Activated CD4-positive, alpha-beta memory T cell treated with anti-CD3 and anti-CD28 coated beads for 36 hours (primary cell): ENCODE data around the gene PKD1L1. TPM values are rescaled to one million over a fixed set of nuclear protein-coding genes. Genes with fewer than 3 reads are reported as not detected.

Experiments used
- CTCF ChIA-PET: fragments of 350-600 bp; sonication (Branson Sonifier 250); formaldehyde crosslinking; loops from one replicate; lab custom pipeline; 2021; ENCODE audit warnings: antibody characterized with exemption, inconsistent platforms; lab: Charles Lee
- POLR2A ChIA-PET: fragments of 350-600 bp; sonication (Branson Sonifier 250); formaldehyde crosslinking; loops from one replicate; lab custom pipeline; 2021; ENCODE audit warnings: antibody characterized with exemption; lab: Charles Lee
- DNase-seq: peaks from one replicate; pipeline ENCODE4 v3.0.0-alpha.2; 2020
- H3K27ac Mint-ChIP-seq: one replicate; pipeline ENCODE4 v1.8.0; 2021; ENCODE audit warnings: mixed read lengths
- H3K27me3 Mint-ChIP-seq: one replicate; pipeline ENCODE4 v1.8.0; 2021; ENCODE audit warnings: mixed read lengths
- H3K36me3 Mint-ChIP-seq: one replicate; pipeline ENCODE4 v1.8.0; 2021; ENCODE audit warnings: mixed read lengths
- H3K4me1 Mint-ChIP-seq: one replicate; pipeline ENCODE4 v1.8.0; 2021; ENCODE audit warnings: low read depth, mixed read lengths
- H3K4me3 Mint-ChIP-seq: one replicate; pipeline ENCODE4 v1.8.0; 2021; ENCODE audit warnings: mild to moderate bottlenecking, mixed read lengths
- H3K9me3 Mint-ChIP-seq: one replicate; pipeline ENCODE4 v1.8.0; 2021; ENCODE audit warnings: mixed read lengths
- intact Hi-C: fragments of 100-400 bp; cut with micrococcal nuclease; formaldehyde crosslinking; loops from one replicate; pipeline ENCODE4 v1.15.1; 2023
- total RNA-seq, 2 experiments: library from RNA; stranded (reverse); gene quantifications; one replicate each; pipeline ENCODE4 v1.2.3, GENCODE V29; 2021

The PKD1L1 gene
- total RNA-seq, 2 experiments from 2014 or later, result 0.17 to 0.19 TPM

DNA sequence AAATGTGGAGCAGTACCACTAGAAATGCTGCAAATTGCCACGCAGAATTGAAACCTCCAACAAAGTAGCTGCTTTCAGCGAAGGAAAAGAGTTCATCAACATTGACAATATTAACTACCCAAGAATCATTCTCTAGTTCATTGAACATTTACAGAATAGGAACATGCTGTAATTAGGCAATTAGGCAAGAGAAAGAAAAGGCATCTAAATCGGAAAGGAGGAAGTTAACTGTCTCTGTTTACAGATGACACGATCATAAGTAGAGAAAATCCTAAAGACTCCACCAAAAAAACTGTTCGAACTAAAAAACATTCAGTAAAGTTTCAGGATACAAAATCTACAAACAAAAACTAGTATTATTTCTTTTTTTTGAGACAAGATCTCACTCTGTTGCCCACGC lies 8.9 kb upstream of the PKD1L1 start:
- H3K9me3 Mint-ChIP-seq, result no peaks in the 10 kb centered on the region

GRCh38 chr7:47956220-47956619 lies 8.0 kb upstream of the PKD1L1 start:
- intact Hi-C loops, result no loop called here
- no peaks in the 10 kb centered on the region for H3K9me3 Mint-ChIP-seq
- H3K4me3 Mint-ChIP-seq, result no peak overlapping the region
- CTCF ChIA-PET, result interaction anchor here (1.2 kb wide), 1 partner anchor 11 kb away, joined by 6 read pairs; no protein-coding TSS in a partner anchor
- DNase-seq, result no peak
- peaks cover 4% of the 10 kb centered on the region for H3K4me1 Mint-ChIP-seq
- POLR2A ChIA-PET, result no interaction called here
- no peak overlapping the region for H3K27ac Mint-ChIP-seq
- H3K36me3 Mint-ChIP-seq, result peaks cover 21% of the 10 kb centered on the region
- no peaks in the 10 kb centered on the region for H3K27me3 Mint-ChIP-seq

More for the DNA sequence above, 8.9 kb upstream of the PKD1L1 start:
- no peak for DNase-seq
- Mint-ChIP-seq H3K4me3 (no peak overlapping the region), H3K36me3 (peaks cover 29% of the 10 kb centered on the region), H3K27me3 (no peaks in the 10 kb centered on the region), H3K27ac (no peak overlapping the region), H3K4me1 (peaks cover 4% of the 10 kb centered on the region)
- intact Hi-C loops, result no loop called here
- ChIA-PET POLR2A (no interaction called here), CTCF (interaction anchor here (1.2 kb wide), 1 partner anchor 12 kb away, joined by 6 read pairs; no protein-coding TSS in a partner anchor)

DNA sequence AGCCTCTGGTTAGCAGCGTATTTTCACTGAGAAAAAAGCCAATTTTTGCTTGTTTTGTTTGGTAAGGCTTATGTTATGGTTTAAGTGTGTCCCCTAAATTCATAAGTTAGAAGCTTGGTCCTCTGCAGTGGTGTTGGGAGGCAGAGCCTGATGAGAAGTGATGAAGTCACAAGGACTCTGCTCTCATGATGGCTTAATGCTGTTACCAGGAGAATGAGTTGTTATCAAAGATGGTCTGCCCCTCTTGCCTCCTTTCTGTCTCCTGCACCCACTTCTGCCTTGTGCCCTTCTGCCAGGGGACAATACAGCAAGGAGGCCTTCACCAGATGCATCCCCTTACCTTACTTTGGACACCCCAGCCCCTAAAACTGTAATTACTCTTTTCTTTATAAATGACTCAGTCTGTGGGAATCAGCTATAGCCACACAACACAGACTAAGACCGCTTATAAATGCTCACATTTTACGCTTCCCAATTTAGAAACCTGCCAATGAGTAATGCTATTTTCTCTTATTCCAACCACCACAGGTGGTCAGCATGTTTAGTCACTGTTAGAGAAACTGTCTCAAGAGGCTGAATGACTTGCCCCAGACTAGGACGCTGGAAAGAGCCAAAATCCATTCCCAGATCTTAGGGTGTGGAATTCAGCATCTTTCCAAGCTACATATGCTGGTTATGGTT lies 6.1 kb upstream of the PKD1L1 start:
- peaks cover 4% of the 10 kb centered on the region for H3K4me1 Mint-ChIP-seq
- H3K27ac Mint-ChIP-seq, result no peak overlapping the region
- H3K36me3 Mint-ChIP-seq, result peaks cover 14% of the 10 kb centered on the region
- H3K4me3 Mint-ChIP-seq, result no peak overlapping the region
- no peaks in the 10 kb centered on the region for H3K27me3 Mint-ChIP-seq
- H3K9me3 Mint-ChIP-seq, result no peaks in the 10 kb centered on the region
- intact Hi-C loops, result no loop called here
- CTCF ChIA-PET, result interaction anchor here (0.7 to 0.9 kb wide), 2 partner anchors 9 to 156 kb away, joined by 3 to 4 read pairs; no protein-coding TSS in a partner anchor
- POLR2A ChIA-PET, result no interaction called here
- no peak for DNase-seq

DNA sequence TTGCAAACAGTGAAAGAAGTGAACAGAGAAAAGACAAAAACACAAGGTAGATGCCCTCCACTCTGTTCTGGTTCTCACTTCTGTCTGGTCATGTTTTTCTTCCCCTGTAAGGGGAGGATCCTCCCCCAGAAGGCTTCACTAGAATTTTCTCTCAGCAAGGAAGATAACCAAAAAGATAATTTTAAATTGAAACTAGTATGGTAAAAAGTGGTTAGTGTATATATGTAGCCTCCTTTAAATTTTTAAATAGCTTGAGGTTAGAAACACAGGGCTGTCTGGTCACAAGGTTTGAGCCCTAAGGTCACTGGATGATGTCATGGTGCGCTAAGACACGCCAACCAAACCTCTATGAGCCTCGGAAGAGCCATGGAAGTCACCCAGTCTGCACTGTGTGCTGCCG lies 5.6 kb upstream of the PKD1L1 start:
- H3K27ac Mint-ChIP-seq, result no peak overlapping the region
- H3K4me1 Mint-ChIP-seq, result peaks cover 4% of the 10 kb centered on the region
- peaks cover 14% of the 10 kb centered on the region for H3K36me3 Mint-ChIP-seq
- H3K9me3 Mint-ChIP-seq, result no peaks in the 10 kb centered on the region
- ChIA-PET POLR2A (no interaction called here), CTCF (interaction anchor here (0.7 to 0.9 kb wide), 2 partner anchors 9 to 156 kb away, joined by 3 to 4 read pairs; no protein-coding TSS in a partner anchor)
- H3K4me3 Mint-ChIP-seq, result no peak overlapping the region
- H3K27me3 Mint-ChIP-seq, result no peaks in the 10 kb centered on the region
- intact Hi-C loops, result no loop called here
- no peak for DNase-seq

GRCh38 chr7:47952224-47952623 lies 4.0 kb upstream of the PKD1L1 start:
- no peak overlapping the region for H3K27ac Mint-ChIP-seq
- no peak overlapping the region for H3K4me3 Mint-ChIP-seq
- intact Hi-C loops, result no loop called here
- POLR2A ChIA-PET, result interaction anchor here (1.0 kb wide), 1 partner anchor 21 kb away, joined by 3 read pairs; no protein-coding TSS in a partner anchor
- H3K27me3 Mint-ChIP-seq, result no peaks in the 10 kb centered on the region
- no peaks in the 10 kb centered on the region for H3K9me3 Mint-ChIP-seq
- CTCF ChIA-PET, result interaction anchor here (0.8 to 1.3 kb wide), 3 partner anchors 14 to 201 kb away, joined by 3 to 5 read pairs (median 3); no protein-coding TSS in a partner anchor
- H3K4me1 Mint-ChIP-seq, result no peaks in the 10 kb centered on the region
- peaks cover 7% of the 10 kb centered on the region for H3K36me3 Mint-ChIP-seq
- no peak for DNase-seq

- ChIA-PET CTCF (interaction anchor here (0.9 kb wide), 1 partner anchor 13 kb away, joined by 5 read pairs; no protein-coding TSS in a partner anchor), POLR2A (interaction anchor here (1.0 kb wide), 1 partner anchor 22 kb away, joined by 3 read pairs; no protein-coding TSS in a partner anchor)
- peaks cover 3% of the 10 kb centered on the region for H3K36me3 Mint-ChIP-seq
- no peaks in the 10 kb centered on the region for H3K9me3 Mint-ChIP-seq
- no peaks in the 10 kb centered on the region for H3K27me3 Mint-ChIP-seq
- no peak overlapping the region for H3K4me3 Mint-ChIP-seq
- DNase-seq, result no peak
- H3K4me1 Mint-ChIP-seq, result no peaks in the 10 kb centered on the region
- no peak overlapping the region for H3K27ac Mint-ChIP-seq
- intact Hi-C loops, result no loop called here
These were observed 3.1 kb upstream of the PKD1L1 start for GRCh38 chr7:47951374-47951773.

- H3K4me1 Mint-ChIP-seq, result no peaks in the 10 kb centered on the region
- CTCF ChIA-PET, result no interaction called here
- H3K27ac Mint-ChIP-seq, result no peak overlapping the region
- no peaks in the 10 kb centered on the region for H3K27me3 Mint-ChIP-seq
- intact Hi-C loops, result no loop called here
- H3K36me3 Mint-ChIP-seq, result peaks cover 3% of the 10 kb centered on the region
- no peaks in the 10 kb centered on the region for H3K9me3 Mint-ChIP-seq
- POLR2A ChIA-PET, result interaction anchor here (0.6 kb wide), 1 partner anchor 34 kb away, joined by 3 read pairs; no protein-coding TSS in a partner anchor
- no peak overlapping the region for H3K4me3 Mint-ChIP-seq
- no peak for DNase-seq
These were observed 2.4 kb upstream of the PKD1L1 start for GRCh38 chr7:47950714-47951113.

- ChIA-PET CTCF (interaction anchor here (0.9 to 1.4 kb wide), 2 partner anchors 19 to 42 kb away, joined by 3 to 4 read pairs; no protein-coding TSS in a partner anchor), POLR2A (no interaction called here)
- Mint-ChIP-seq H3K27ac (no peak overlapping the region), H3K4me3 (no peak overlapping the region), H3K9me3 (no peaks in the 10 kb centered on the region), H3K27me3 (no peaks in the 10 kb centered on the region), H3K4me1 (no peaks in the 10 kb centered on the region), H3K36me3 (peaks cover under 1% of the 10 kb centered on the region)
- DNase-seq, result no peak
- intact Hi-C loops, result no loop called here
These were observed 1.4 kb upstream of the PKD1L1 start for GRCh38 chr7:47949703-47950102.

GRCh38 chr7:47947355-47947749 lies 914 bp downstream of the PKD1L1 start:
- ChIA-PET CTCF (interaction anchor here (6.2 kb wide), 1 partner anchor 162 kb away, joined by 86 read pairs; no protein-coding TSS in a partner anchor), POLR2A (no interaction called here)
- intact Hi-C loops, result no loop called here
- H3K4me3 Mint-ChIP-seq, result no peak overlapping the region
- no peaks in the 10 kb centered on the region for H3K36me3 Mint-ChIP-seq
- DNase-seq, result no peak
- no peaks in the 10 kb centered on the region for H3K27me3 Mint-ChIP-seq
- H3K27ac Mint-ChIP-seq, result no peak overlapping the region
- no peaks in the 10 kb centered on the region for H3K9me3 Mint-ChIP-seq
- H3K4me1 Mint-ChIP-seq, result no peaks in the 10 kb centered on the region

DNA sequence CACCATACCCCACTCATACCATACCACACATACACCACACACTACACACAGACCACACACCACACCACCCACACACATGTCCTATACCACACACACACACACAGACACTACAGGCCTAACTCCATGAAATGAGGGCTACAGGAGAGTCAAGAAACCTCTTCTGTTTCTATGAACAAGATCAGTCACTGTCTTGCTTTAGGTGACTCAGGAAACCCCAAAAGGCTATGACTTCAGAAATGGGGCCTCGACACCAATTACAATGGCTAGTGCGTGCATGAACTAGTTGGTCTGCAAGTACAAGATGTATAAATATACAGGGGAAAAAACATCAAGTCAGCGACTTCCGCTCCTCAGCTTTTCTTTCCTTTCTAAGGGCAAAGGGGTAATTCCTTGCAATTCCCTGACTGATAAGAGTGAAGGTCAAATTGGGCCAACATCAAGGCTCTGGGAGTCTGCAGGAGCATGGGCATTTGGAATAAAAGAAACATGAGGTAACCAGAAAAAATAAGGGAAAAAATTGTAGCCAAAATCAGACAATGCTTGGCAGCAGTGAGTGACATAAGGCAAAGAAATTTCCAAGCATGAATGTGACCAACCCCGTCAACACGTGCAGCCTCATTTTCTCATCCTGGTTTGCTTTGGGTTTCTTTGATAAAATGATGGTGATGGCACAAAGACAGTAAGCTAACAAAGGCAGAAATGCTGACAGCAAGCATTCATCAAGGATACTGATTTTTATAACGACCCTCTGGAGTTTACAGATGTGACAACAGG lies 1.5 kb downstream of the PKD1L1 start:
- POLR2A ChIA-PET, result no interaction called here
- Mint-ChIP-seq H3K27me3 (no peaks in the 10 kb centered on the region), H3K9me3 (no peaks in the 10 kb centered on the region), H3K27ac (no peak overlapping the region), H3K4me1 (no peaks in the 10 kb centered on the region), H3K4me3 (no peak overlapping the region), H3K36me3 (no peaks in the 10 kb centered on the region)
- DNase-seq, result no peak
- intact Hi-C loops, result no loop called here
- CTCF ChIA-PET, result interaction anchor here (6.2 kb wide), 1 partner anchor 163 kb away, joined by 86 read pairs; no protein-coding TSS in a partner anchor

GRCh38 chr7:47945261-47946015 lies 2.8 kb downstream of the PKD1L1 start:
- Mint-ChIP-seq H3K4me3 (no peak overlapping the region), H3K36me3 (no peaks in the 10 kb centered on the region), H3K4me1 (no peaks in the 10 kb centered on the region), H3K27ac (no peak overlapping the region), H3K27me3 (no peaks in the 10 kb centered on the region), H3K9me3 (no peaks in the 10 kb centered on the region)
- CTCF ChIA-PET, result interaction anchor here (0.6 to 6.2 kb wide), 42 partner anchors 9 to 910 kb away, joined by 3 to 86 read pairs (median 4); partner anchors contain the start of gene UPP1
- POLR2A ChIA-PET, result interaction anchor here (2.2 kb wide), 1 partner anchor 165 kb away, joined by 9 read pairs; no protein-coding TSS in a partner anchor
- intact Hi-C loops, result loop anchor here (1.0 kb wide), 2 partner anchors 165 to 209 kb away; no protein-coding TSS in a partner anchor
- peak; percentile 81 for DNase-seq
